Kidney epithelial cell (primary cell): ENCODE measurements around the gene FBXL13. TPM values are rescaled to one million over a fixed set of nuclear protein-coding genes. Genes with fewer than 3 reads are reported as not detected.

Experiments used
- DNase-seq: peaks from one replicate; pipeline ENCODE4 v3.0.0-alpha.2; 2010; ENCODE audit warnings: low read depth
- H3K27me3 ChIP-seq: 2 replicates; pipeline ENCODE4 v1.6.0; 2011; ENCODE audit warnings: low read length; ENCODE audit not compliant: control insufficient read depth, insufficient read depth
- H3K36me3 ChIP-seq: 2 replicates; pipeline ENCODE4 v1.5.1; 2011; ENCODE audit warnings: low read length; ENCODE audit not compliant: control insufficient read depth, insufficient read depth
- H3K4me3 ChIP-seq: 2 replicates; pipeline ENCODE4 v1.5.1; 2011; ENCODE audit warnings: low read depth, mild to moderate bottlenecking, control low read depth, low read length
- CTCF ChIP-seq: IDR thresholded peaks from 2 replicates; pipeline ENCODE4 v1.5.1; 2011; ENCODE audit warnings: mild to moderate bottlenecking, moderate library complexity, low read length, control low read depth, inconsistent platforms; ENCODE audit not compliant: insufficient read depth, poor library complexity, severe bottlenecking
- total RNA-seq: library from RNA; depleted of rRNA; stranded (reverse); fragments of >200 nt; gene quantifications from 2 replicates; pipeline ENCODE4 v1.2.3, GENCODE V29; 2015

FBXL13 gene
- total RNA-seq, 1 donor from 2014 or later: 3.1 TPM

- DNase-seq: no peak
- TF ChIP-seq CTCF: no peak
Observed at GRCh38 chr7:102828286-102828685, 246.3 kb downstream of the FBXL13 start.

GRCh38 chr7:102823390-102824119, 251.0 kb downstream of the FBXL13 start:
- no peak for TF ChIP-seq CTCF
- no peaks in the 10 kb centered on the region for H3K36me3 ChIP-seq
- no peak for DNase-seq
- H3K27me3 ChIP-seq: no peaks in the 10 kb centered on the region
- H3K4me3 ChIP-seq: no peak overlapping the region

More at GRCh38 chr7:102828286-102828685, 246.3 kb downstream of the FBXL13 start:
- Histone ChIP-seq H3K4me3 (no peak overlapping the region), H3K27me3 (no peaks in the 10 kb centered on the region), H3K36me3 (no peaks in the 10 kb centered on the region)

GRCh38 chr7:102821994-102822747, 252.4 kb downstream of the FBXL13 start:
- TF ChIP-seq CTCF: no peak
- DNase-seq: no peak
- Histone ChIP-seq H3K27me3 (no peaks in the 10 kb centered on the region), H3K36me3 (no peaks in the 10 kb centered on the region), H3K4me3 (no peak overlapping the region)

GRCh38 chr7:102819151-102819550, 255.4 kb downstream of the FBXL13 start:
- H3K36me3 ChIP-seq: no peaks in the 10 kb centered on the region
- H3K27me3 ChIP-seq: no peaks in the 10 kb centered on the region
- no peak overlapping the region for H3K4me3 ChIP-seq
- TF ChIP-seq CTCF: no peak
- DNase-seq: no peak

GRCh38 chr7:102817616-102818573, 256.7 kb downstream of the FBXL13 start:
- Histone ChIP-seq H3K4me3 (no peak overlapping the region), H3K27me3 (no peaks in the 10 kb centered on the region), H3K36me3 (no peaks in the 10 kb centered on the region)
- no peak for TF ChIP-seq CTCF
- DNase-seq: no peak
